Liver (tissue), 9 donors: ENCODE measurements around the gene CCNK. TPM values are rescaled to one million over a fixed set of nuclear protein-coding genes. Genes with fewer than 3 reads are reported as not detected.

Source experiments
- DNase-seq: peaks from one replicate; pipeline ENCODE4 v3.0.0-alpha.2; 2017; ENCODE audit warnings: low spot score
- H3K27ac ChIP-seq, 2 donors: one replicate each; pipeline ENCODE4 v1.7.0; 2013; ENCODE audit warnings: inconsistent platforms in 2 of 2, low read length in 2 of 2, control low read depth in 1 of 2, low read depth in 1 of 2, mild to moderate bottlenecking in 1 of 2
- H3K27me3 ChIP-seq, 4 donors: one replicate each; pipeline versions ENCODE4 v1.6.1 to v1.7.0; 2013; ENCODE audit warnings: low read length in 3 of 4, inconsistent platforms in 1 of 4, mild to moderate bottlenecking in 1 of 4, moderate library complexity in 1 of 4; ENCODE audit not compliant: control insufficient read depth in 4 of 4, insufficient read depth in 4 of 4
- H3K36me3 ChIP-seq, 4 donors: one replicate each; pipeline versions ENCODE4 v1.6.1 to v1.7.0; 2013; ENCODE audit warnings: low read length in 3 of 4, mild to moderate bottlenecking in 3 of 4, low read depth in 1 of 4, moderate library complexity in 1 of 4; ENCODE audit not compliant: control insufficient read depth in 4 of 4, insufficient read depth in 3 of 4
- H3K4me1 ChIP-seq, 4 donors: one replicate each; pipeline versions ENCODE4 v1.6.1 to v1.7.0; 2013; ENCODE audit warnings: low read length in 3 of 4, mild to moderate bottlenecking in 3 of 4, moderate library complexity in 1 of 4; ENCODE audit not compliant: control insufficient read depth in 4 of 4, insufficient read depth in 4 of 4
- H3K4me3 ChIP-seq, 3 donors: one replicate each; pipeline versions ENCODE4 v1.6.1 to v1.7.0; 2013; ENCODE audit warnings: low read length in 3 of 3, control low read depth in 1 of 3, low read depth in 1 of 3, mild to moderate bottlenecking in 1 of 3
- H3K9ac ChIP-seq, 2 donors: one replicate each; pipeline ENCODE4 v1.7.0; 2013; ENCODE audit warnings: low read length in 2 of 2, mild to moderate bottlenecking in 2 of 2, moderate library complexity in 2 of 2, control low read depth in 1 of 2, low read depth in 1 of 2
- H3K9me3 ChIP-seq, 4 donors: one replicate each; pipeline versions ENCODE4 v1.6.1 to v1.7.0; 2013; ENCODE audit warnings: low read length in 3 of 4; ENCODE audit not compliant: control insufficient read depth in 4 of 4
- ATF3 ChIP-seq: IDR thresholded peaks from 2 replicates; pipeline ENCODE4 v1.6.1; 2016; ENCODE audit warnings: antibody characterized with exemption
- CTCF ChIP-seq: fragments of 150-350 bp; IDR thresholded peaks from 2 replicates; pipeline ENCODE4 v1.5.1; 2017; ENCODE audit warnings: improper control_type of control experiment, low read depth, low read length; ENCODE audit not compliant: missing input control
- EGR1 ChIP-seq, 2 donors: IDR thresholded peaks; 2 replicates each; pipeline ENCODE4 v1.6.1; 2016 to 2018; ENCODE audit warnings: antibody characterized with exemption in 2 of 2, low read depth in 2 of 2
- FOXA1 ChIP-seq: IDR thresholded peaks from 2 replicates; pipeline ENCODE4 v1.6.1; 2016; ENCODE audit warnings: antibody characterized with exemption
- FOXA2 ChIP-seq: IDR thresholded peaks from 2 replicates; pipeline ENCODE4 v1.6.1; 2016; ENCODE audit warnings: antibody characterized with exemption
- GABPA ChIP-seq, 2 donors: IDR thresholded peaks in 1 of 2; conservative IDR thresholded peaks in 1 of 2; 2 replicates each; pipeline ENCODE4 v1.6.1; 2016; ENCODE audit warnings: antibody characterized with exemption in 2 of 2, mild to moderate bottlenecking in 1 of 2, moderate library complexity in 1 of 2
- HNF4A ChIP-seq, 2 donors: conservative IDR thresholded peaks; 2 replicates each; pipeline ENCODE4 v1.6.1; 2016; ENCODE audit warnings: antibody characterized with exemption in 2 of 2, mild to moderate bottlenecking in 2 of 2
- HNF4G ChIP-seq: IDR thresholded peaks from 2 replicates; pipeline ENCODE4 v1.6.1; 2016; ENCODE audit warnings: antibody characterized with exemption
- JUND ChIP-seq, 2 donors: IDR thresholded peaks; 2 replicates each; pipeline ENCODE4 v1.6.1; 2016; ENCODE audit warnings: antibody characterized with exemption in 2 of 2
- MAX ChIP-seq: IDR thresholded peaks from 2 replicates; pipeline ENCODE4 v1.6.1; 2016; ENCODE audit warnings: antibody characterized with exemption
- NR2F2 ChIP-seq: IDR thresholded peaks from 2 replicates; pipeline ENCODE4 v1.6.1; 2016; ENCODE audit warnings: antibody characterized with exemption
- RAD21 ChIP-seq, 2 donors: IDR thresholded peaks; 2 replicates each; pipeline ENCODE4 v1.6.1; 2016; ENCODE audit warnings: antibody characterized with exemption in 2 of 2, mild to moderate bottlenecking in 2 of 2
- REST ChIP-seq: IDR thresholded peaks from 2 replicates; pipeline ENCODE4 v1.6.1; 2016; ENCODE audit warnings: antibody characterized with exemption, mild to moderate bottlenecking
- RXRA ChIP-seq, 2 donors: IDR thresholded peaks; 2 replicates each; pipeline ENCODE4 v1.6.1; 2017 to 2018; ENCODE audit warnings: antibody characterized with exemption in 2 of 2, mild to moderate bottlenecking in 1 of 2
- SP1 ChIP-seq: IDR thresholded peaks from 2 replicates; pipeline ENCODE4 v1.6.1; 2018; ENCODE audit warnings: antibody characterized with exemption, mild to moderate bottlenecking
- TAF1 ChIP-seq: conservative IDR thresholded peaks from 2 replicates; pipeline ENCODE4 v1.6.1; 2016; ENCODE audit warnings: antibody characterized with exemption, mild to moderate bottlenecking
- ZBTB33 ChIP-seq: IDR thresholded peaks from 2 replicates; pipeline ENCODE4 v1.6.1; 2016; ENCODE audit warnings: antibody characterized with exemption
- WGBS: extraction: QIAGEN DNeasy Blood & Tissue Kit; methylation state at CpG from one replicate; pipeline ENCODE4 v1.1.7; 2013; 5-methylcytosine and 5-hydroxymethylcytosine counted together
- polyA plus RNA-seq, 2 donors: library from polyadenylated mRNA; stranded (reverse) in 1 of 2; unstranded in 1 of 2; fragments of 200-250 nt in 1 of 2; fragments of >200 nt in 1 of 2; fragmentation: Nextera tagmentation in 1 of 2; extraction: Ambion mirVana in 1 of 2; gene quantifications; one replicate each; pipeline versions ENCODE4 v1.2.1 to v1.2.3, GENCODE V29; 2013 to 2015
- total RNA-seq, 2 donors: library from RNA; depleted of rRNA; stranded (reverse); fragments of >200 nt; gene quantifications; one replicate each; pipeline ENCODE4 v1.2.3, GENCODE V29; 2014
- donor health status: healthy.
- donor health status: healthy.
- donor health status: healthy.
- donor health status: healthy.
- donor health status: healthy.

CCNK gene
- total and polyA plus RNA-seq, 4 donors, result 7.7 to 33.4 (median 13.2) TPM

- H3K4me1 ChIP-seq, result peaks cover 2 to 15% (median 8%) of the 10 kb centered on the region in 4 donors
- TF ChIP-seq MAX (no peak), HNF4A (conservative IDR thresholded peaks at IDR 0.05) (no peak), FOXA1 (no peak), REST (no peak), FOXA2 (no peak), ATF3 (no peak), ZBTB33 (no peak), NR2F2 (no peak), CTCF (no peak), RAD21 (IDR thresholded peaks at IDR 0.05) (no peak), RXRA (IDR thresholded peaks at IDR 0.05) (no peak), GABPA (IDR thresholded peaks at IDR 0.05 in 1 of 2, conservative IDR thresholded peaks at IDR 0.05 in 1 of 2) (no peak), SP1 (no peak), JUND (IDR thresholded peaks at IDR 0.05) (no peak), EGR1 (IDR thresholded peaks at IDR 0.05; ENCODE audit: low read depth in 2 of 2) (no peak), TAF1 (no peak)
- H3K9ac ChIP-seq, result no peak overlapping the region
- WGBS, result 94% methylated on average over 7 of the region's 7 CpGs
- no peak for DNase-seq
- H3K27ac ChIP-seq, result no peak overlapping the region
- H3K27me3 ChIP-seq, result no peaks in the 10 kb centered on the region
- H3K9me3 ChIP-seq, result no peaks in the 10 kb centered on the region
- no peaks in the 10 kb centered on the region for H3K36me3 ChIP-seq
- no peak overlapping the region for H3K4me3 ChIP-seq
Measured at GRCh38 chr14:99471731-99472130, 9.5 kb upstream of the CCNK start.

GRCh38 chr14:99472937-99473336, 8.3 kb upstream of the CCNK start:
- TF ChIP-seq MAX (no peak), HNF4G (no peak), ZBTB33 (no peak), NR2F2 (no peak), EGR1 (IDR thresholded peaks at IDR 0.05; ENCODE audit: low read depth in 2 of 2) (no peak), FOXA2 (no peak), ATF3 (no peak), RAD21 (IDR thresholded peaks at IDR 0.05) (no peak)
- H3K27me3 ChIP-seq, result no peaks in the 10 kb centered on the region
- no peaks in the 10 kb centered on the region for H3K9me3 ChIP-seq
- H3K9ac ChIP-seq, result no peak overlapping the region
- no peak overlapping the region for H3K27ac ChIP-seq
- peaks cover 2 to 15% (median 8%) of the 10 kb centered on the region in 4 donors for H3K4me1 ChIP-seq
- no peaks in the 10 kb centered on the region for H3K36me3 ChIP-seq
- WGBS, result 82% methylated on average over 4 of the region's 4 CpGs
- no peak for DNase-seq
- H3K4me3 ChIP-seq, result no peak overlapping the region
